ENCODE results near the gene COMMD1.

GRCh38 chr2:62116983-62117382 lies 211.5 kb downstream of the COMMD1 start:
- TF ChIP-seq CTCF (IDR thresholded peaks at IDR 0.05) (no peak), POLR2A (IDR thresholded peaks at IDR 0.05) (no peak)

All from gastroesophageal sphincter (tissue), 3 donors.